Neuron (in vitro differentiated cells): ENCODE measurements around the gene HBM.
"Not testable (repeated sequence)": the region's sequence is repeated elsewhere in the genome, so short reads cannot be mapped to it uniquely, and the experiment has no call there.

Experiments
- H2AFZ ChIP-seq: one replicate; pipeline ENCODE4 v1.6.1; 2013; ENCODE audit warnings: low read depth, mild to moderate bottlenecking, inconsistent platforms, low read length, moderate library complexity
- H3K27me3 ChIP-seq: one replicate; pipeline ENCODE4 v1.6.1; 2013; ENCODE audit warnings: low read length; ENCODE audit not compliant: insufficient read depth
- H3K36me3 ChIP-seq: one replicate; pipeline ENCODE4 v1.6.1; 2013; ENCODE audit warnings: low read length; ENCODE audit not compliant: insufficient read depth
- H3K4me1 ChIP-seq: one replicate; pipeline ENCODE4 v1.6.1; 2013; ENCODE audit warnings: low read length; ENCODE audit not compliant: insufficient read depth
- H3K4me3 ChIP-seq: 2 replicates; pipeline ENCODE4 v1.5.1; 2013; ENCODE audit warnings: mild to moderate bottlenecking, low read length, moderate library complexity
- H3K9me3 ChIP-seq: one replicate; pipeline ENCODE4 v1.6.1; 2013; ENCODE audit warnings: low read length

HBM gene

GRCh38 chr16:166375-167121 is 770 bp downstream of the HBM start:
- Histone ChIP-seq H3K36me3 (no peaks in the 10 kb centered on the region), H3K27me3 (peaks cover 67% of the 10 kb centered on the region), H2AFZ (no peak overlapping the region), H3K4me3 (no peak overlapping the region), H3K9me3 (peaks cover 3% of the 10 kb centered on the region), H3K4me1 (peaks cover 7% of the 10 kb centered on the region)

GRCh38 chr16:167122-167690 is 1.4 kb downstream of the HBM start:
- H3K36me3 ChIP-seq, result no peaks in the 10 kb centered on the region
- H3K4me1 ChIP-seq, result peaks cover 7% of the 10 kb centered on the region
- H2AFZ ChIP-seq, result no peak overlapping the region
- H3K27me3 ChIP-seq, result peaks cover 69% of the 10 kb centered on the region
- peaks cover 3% of the 10 kb centered on the region for H3K9me3 ChIP-seq
- no peak overlapping the region for H3K4me3 ChIP-seq

DNA sequence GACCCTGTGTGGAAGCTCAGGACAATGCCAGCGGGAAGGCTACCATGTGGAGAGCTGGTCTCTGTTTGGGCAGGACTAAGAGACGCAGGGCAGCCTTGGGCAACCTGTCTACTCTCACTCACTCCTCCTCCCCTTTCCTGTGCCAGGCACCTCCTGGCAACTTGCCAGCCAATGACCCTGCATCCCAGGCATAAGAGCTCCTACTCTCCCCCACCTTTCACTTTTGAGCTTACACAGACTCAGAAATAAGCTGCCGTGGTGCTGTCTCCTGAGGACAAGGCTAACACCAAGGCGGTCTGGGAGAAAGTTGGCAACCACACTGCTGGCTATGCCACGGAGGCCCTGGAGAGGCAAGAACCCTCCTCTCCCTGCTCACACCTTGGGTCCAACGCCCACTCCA is 2.6 kb downstream of the HBM start:
- Histone ChIP-seq H3K27me3 (peaks cover 66% of the 10 kb centered on the region), H3K9me3 (no peaks in the 10 kb centered on the region)

DNA sequence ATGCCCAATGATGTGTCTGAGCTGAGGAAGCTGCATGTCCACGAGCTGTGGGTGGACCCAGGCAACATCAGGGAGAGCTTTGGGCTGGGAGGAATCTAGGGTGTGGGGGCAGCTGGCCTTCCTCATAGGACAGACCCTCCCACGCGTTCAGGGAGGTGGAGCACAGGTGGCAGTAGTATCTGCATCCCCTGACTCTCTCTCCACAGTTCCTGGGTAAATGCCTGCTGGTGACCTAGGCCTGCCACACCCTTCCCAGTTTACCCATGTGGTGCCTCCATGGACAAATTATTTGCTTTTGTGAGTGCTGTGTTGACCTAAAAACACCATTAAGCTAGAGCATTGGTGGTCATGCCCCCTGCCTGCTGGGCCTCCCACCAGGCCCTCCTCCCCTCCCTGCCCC is 3.2 kb downstream of the HBM start:
- no peaks in the 10 kb centered on the region for H3K9me3 ChIP-seq

More for the DNA sequence above, 2.6 kb downstream of the HBM start:
- Histone ChIP-seq H3K4me1 (peaks cover 7% of the 10 kb centered on the region), H2AFZ (no peak overlapping the region), H3K4me3 (no peak overlapping the region), H3K36me3 (no peaks in the 10 kb centered on the region)

DNA sequence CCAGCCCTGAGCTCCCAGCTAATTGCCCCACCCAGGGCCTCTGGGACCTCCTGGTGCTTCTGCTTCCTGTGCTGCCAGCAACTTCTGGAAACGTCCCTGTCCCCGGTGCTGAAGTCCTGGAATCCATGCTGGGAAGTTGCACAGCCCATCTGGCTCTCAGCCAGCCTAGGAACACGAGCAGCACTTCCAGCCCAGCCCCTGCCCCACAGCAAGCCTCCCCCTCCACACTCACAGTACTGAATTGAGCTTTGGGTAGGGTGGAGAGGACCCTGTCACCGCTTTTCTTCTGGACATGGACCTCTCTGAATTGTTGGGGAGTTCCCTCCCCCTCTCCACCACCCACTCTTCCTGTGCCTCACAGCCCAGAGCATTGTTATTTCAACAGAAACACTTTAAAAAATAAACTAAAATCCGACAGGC is 4.3 kb downstream of the HBM start:
- not testable (repeated sequence) for H3K4me1 ChIP-seq, H3K9me3 ChIP-seq, H3K4me3 ChIP-seq, H3K36me3 ChIP-seq, H2AFZ ChIP-seq
- peaks cover 72% of the 10 kb centered on the region for H3K27me3 ChIP-seq

More for the DNA sequence above, 3.2 kb downstream of the HBM start:
- Histone ChIP-seq H3K27me3 (peaks cover 66% of the 10 kb centered on the region), H3K36me3 (no peaks in the 10 kb centered on the region), H2AFZ (no peak overlapping the region), H3K4me1 (peaks cover 7% of the 10 kb centered on the region), H3K4me3 (no peak overlapping the region)

DNA sequence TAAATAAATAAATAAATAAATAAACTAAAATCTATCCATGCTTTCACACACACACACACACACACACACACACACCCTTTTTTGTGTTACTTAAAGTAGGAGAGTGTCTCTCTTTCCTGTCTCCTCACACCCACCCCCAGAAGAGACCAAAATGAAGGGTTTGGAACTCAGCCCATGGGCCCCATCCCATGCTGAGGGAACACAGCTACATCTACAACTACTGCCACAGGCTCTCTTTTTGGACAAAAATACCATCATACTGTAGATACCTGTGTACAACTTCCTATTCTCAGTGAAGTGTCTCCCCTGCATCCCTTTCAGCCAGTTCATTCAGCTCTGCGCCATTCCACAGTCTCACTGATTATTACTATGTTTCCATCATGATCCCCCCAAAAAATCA is 5.0 kb downstream of the HBM start:
- Histone ChIP-seq H3K9me3 (no peaks in the 10 kb centered on the region), H3K27me3 (peaks cover 71% of the 10 kb centered on the region), H3K4me1 (peaks cover 4% of the 10 kb centered on the region), H3K4me3 (no peak overlapping the region), H2AFZ (no peak overlapping the region), H3K36me3 (no peaks in the 10 kb centered on the region)

DNA sequence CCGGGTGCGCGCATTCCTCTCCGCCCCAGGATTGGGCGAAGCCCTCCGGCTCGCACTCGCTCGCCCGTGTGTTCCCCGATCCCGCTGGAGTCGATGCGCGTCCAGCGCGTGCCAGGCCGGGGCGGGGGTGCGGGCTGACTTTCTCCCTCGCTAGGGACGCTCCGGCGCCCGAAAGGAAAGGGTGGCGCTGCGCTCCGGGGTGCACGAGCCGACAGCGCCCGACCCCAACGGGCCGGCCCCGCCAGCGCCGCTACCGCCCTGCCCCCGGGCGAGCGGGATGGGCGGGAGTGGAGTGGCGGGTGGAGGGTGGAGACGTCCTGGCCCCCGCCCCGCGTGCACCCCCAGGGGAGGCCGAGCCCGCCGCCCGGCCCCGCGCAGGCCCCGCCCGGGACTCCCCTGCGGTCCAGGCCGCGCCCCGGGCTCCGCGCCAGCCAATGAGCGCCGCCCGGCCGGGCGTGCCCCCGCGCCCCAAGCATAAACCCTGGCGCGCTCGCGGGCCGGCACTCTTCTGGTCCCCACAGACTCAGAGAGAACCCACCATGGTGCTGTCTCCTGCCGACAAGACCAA is 6.7 kb downstream of the HBM start, which contains the start of gene HBA2:
Gene HBA2 (plus strand): TSS at position 503 of the 568 bp plus-strand sequence. CDS start 37 bp downstream, at position 540.
- H3K4me3 ChIP-seq, H3K9me3 ChIP-seq, H3K4me1 ChIP-seq, H2AFZ ChIP-seq, H3K36me3 ChIP-seq: not testable (repeated sequence)
- H3K27me3 ChIP-seq, result peaks cover 60% of the 10 kb centered on the region

GRCh38 chr16:173211-173854 is 7.6 kb downstream of the HBM start:
- not testable (repeated sequence) for H3K9me3 ChIP-seq, H3K36me3 ChIP-seq, H3K4me1 ChIP-seq, H3K4me3 ChIP-seq, H2AFZ ChIP-seq
- H3K27me3 ChIP-seq, result peaks cover 60% of the 10 kb centered on the region

DNA sequence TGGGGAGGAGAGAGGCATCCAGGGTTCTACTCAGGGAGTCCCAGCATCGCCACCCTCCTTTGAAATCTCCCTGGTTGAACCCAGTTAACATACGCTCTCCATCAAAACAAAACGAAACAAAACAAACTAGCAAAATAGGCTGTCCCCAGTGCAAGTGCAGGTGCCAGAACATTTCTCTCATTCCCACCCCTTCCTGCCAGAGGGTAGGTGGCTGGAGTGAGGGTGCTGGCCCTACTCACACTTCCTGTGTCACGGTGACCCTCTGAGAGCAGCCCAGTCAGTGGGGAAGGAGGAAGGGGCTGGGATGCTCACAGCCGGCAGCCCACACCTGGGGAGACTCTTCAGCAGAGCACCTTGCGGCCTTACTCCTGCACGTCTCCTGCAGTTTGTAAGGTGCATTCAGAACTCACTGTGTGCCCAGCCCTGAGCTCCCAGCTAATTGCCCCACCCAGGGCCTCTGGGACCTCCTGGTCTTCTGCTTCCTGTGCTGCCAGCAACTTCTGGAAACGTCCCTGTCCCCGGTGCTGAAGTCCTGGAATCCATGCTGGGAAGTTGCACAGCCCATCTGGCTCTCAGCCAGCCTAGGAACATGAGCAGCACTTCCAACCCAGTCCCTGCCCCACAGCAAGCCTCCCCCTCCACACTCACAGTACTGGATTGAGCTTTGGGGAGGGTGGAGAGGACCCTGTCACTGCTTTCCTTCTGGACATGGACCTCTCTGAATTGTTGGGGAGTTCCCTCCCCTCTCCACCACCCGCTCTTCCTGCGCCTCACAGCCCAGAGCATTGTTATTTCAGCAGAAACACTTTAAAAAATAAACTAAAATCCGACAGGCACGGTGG is 8.4 kb downstream of the HBM start:
- H2AFZ ChIP-seq, H3K4me1 ChIP-seq, H3K4me3 ChIP-seq, H3K9me3 ChIP-seq, H3K36me3 ChIP-seq: not testable (repeated sequence)
- peaks cover 55% of the 10 kb centered on the region for H3K27me3 ChIP-seq

DNA sequence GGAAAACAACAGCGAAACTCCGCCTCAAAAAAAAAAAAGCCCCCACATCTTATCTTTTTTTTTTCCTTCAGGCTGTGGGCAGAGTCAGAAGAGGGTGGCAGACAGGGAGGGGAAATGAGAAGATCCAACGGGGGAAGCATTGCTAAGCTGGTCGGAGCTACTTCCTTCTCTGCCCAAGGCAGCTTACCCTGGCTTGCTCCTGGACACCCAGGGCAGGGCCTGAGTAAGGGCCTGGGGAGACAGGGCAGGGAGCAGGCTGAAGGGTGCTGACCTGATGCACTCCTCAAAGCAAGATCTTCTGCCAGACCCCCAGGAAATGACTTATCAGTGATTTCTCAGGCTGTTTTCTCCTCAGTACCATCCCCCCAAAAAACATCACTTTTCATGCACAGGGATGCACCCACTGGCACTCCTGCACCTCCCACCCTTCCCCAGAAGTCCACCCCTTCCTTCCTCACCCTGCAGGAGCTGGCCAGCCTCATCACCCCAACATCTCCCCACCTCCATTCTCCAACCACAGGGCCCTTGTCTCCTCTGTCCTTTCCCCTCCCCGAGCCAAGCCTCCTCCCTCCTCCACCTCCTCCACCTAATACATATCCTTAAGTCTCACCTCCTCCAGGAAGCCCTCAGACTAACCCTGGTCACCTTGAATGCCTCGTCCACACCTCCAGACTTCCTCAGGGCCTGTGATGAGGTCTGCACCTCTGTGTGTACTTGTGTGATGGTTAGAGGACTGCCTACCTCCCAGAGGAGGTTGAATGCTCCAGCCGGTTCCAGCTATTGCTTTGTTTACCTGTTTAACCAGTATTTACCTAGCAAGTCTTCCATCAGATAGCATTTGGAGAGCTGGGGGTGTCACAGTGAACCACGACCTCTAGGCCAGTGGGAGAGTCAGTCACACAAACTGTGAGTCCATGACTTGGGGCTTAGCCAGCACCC is 9.5 kb downstream of the HBM start:
- no peak overlapping the region for H2AFZ ChIP-seq
- peaks cover 3% of the 10 kb centered on the region for H3K4me1 ChIP-seq
- no peaks in the 10 kb centered on the region for H3K9me3 ChIP-seq
- H3K36me3 ChIP-seq, result no peaks in the 10 kb centered on the region
- peaks cover 48% of the 10 kb centered on the region for H3K27me3 ChIP-seq
- no peak overlapping the region for H3K4me3 ChIP-seq

DNA sequence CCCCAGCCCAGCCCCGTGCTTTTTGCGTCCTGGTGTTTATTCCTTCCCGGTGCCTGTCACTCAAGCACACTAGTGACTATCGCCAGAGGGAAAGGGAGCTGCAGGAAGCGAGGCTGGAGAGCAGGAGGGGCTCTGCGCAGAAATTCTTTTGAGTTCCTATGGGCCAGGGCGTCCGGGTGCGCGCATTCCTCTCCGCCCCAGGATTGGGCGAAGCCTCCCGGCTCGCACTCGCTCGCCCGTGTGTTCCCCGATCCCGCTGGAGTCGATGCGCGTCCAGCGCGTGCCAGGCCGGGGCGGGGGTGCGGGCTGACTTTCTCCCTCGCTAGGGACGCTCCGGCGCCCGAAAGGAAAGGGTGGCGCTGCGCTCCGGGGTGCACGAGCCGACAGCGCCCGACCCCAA is 10.2 kb downstream of the HBM start:
- H3K4me3 ChIP-seq, H3K4me1 ChIP-seq, H2AFZ ChIP-seq, H3K36me3 ChIP-seq, H3K9me3 ChIP-seq: not testable (repeated sequence)
- peaks cover 43% of the 10 kb centered on the region for H3K27me3 ChIP-seq
